ENCODE measurements around the gene MBD5. TPM values are rescaled to one million over a fixed set of nuclear protein-coding genes. Genes with fewer than 3 reads are reported as not detected.

The MBD5 gene
- total RNA-seq, 1 experiment from 2014 or later, result 33.7 TPM

DNA sequence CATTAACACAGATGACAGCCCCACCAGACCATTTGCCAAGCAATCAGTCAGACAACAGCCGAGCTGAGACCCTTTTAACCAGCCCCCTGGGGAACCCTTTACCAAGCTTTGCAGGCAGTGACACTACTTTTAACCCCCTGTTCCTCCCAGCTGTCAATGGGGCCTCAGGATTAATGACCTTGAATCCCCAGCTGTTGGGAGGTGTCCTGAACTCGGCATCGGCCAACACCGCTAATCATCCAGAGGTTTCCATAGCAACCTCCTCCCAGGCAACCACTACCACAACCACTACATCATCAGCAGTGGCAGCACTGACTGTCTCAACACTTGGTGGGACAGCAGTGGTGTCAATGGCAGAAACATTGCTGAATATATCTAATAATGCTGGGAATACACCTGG is 462.8 kb downstream of the MBD5 start:
- Mint-ChIP-seq H3K4me1 (peaks cover 5% of the 10 kb centered on the region; the same call in 1 of the 2 replicates), H3K9me3 (no peaks in the 10 kb centered on the region), H3K27me3 (ENCODE audit: low read depth) (no peaks in the 10 kb centered on the region), H3K4me3 (no peak overlapping the region), H3K36me3 (no peaks in the 10 kb centered on the region), H3K27ac (no peak overlapping the region)
- ChIA-PET POLR2A (no interaction called here), CTCF (interaction anchor here (0.7 to 2.6 kb wide), 2 partner anchors 26 to 463 kb away, joined by 6 to 11 read pairs; partner anchors contain the start of genes MBD5 and ORC4)
- TF ChIP-seq E2F5 (CRISPR knock-in tag; IDR thresholded peaks at IDR 0.05) (no peak), IRF2 (CRISPR knock-in tag; IDR thresholded peaks at IDR 0.05; ENCODE audit: borderline replicate concordance, low read depth) (no peak), ZNF232 (CRISPR knock-in tag; IDR thresholded peaks at IDR 0.05) (no peak), GABPB1 (CRISPR knock-in tag; IDR thresholded peaks at IDR 0.05) (no peak), FOXJ3 (CRISPR knock-in tag; IDR thresholded peaks at IDR 0.05; ENCODE audit: borderline replicate concordance) (no peak), PRDM15 (CRISPR knock-in tag; IDR thresholded peaks at IDR 0.05) (no peak), TEAD4 (CRISPR knock-in tag; IDR thresholded peaks at IDR 0.05) (no peak), ZNF416 (CRISPR knock-in tag; IDR thresholded peaks at IDR 0.05) (no peak), TP53 (CRISPR knock-in tag; IDR thresholded peaks at IDR 0.05) (no peak), ATF2 (CRISPR knock-in tag; IDR thresholded peaks at IDR 0.05; ENCODE audit: borderline replicate concordance, low read depth) (no peak), TEAD1 (CRISPR knock-in tag; IDR thresholded peaks at IDR 0.05) (no peak), FOXP1 (CRISPR knock-in tag; IDR thresholded peaks at IDR 0.05; ENCODE audit: borderline replicate concordance) (no peak), ZNF219 (CRISPR knock-in tag; IDR thresholded peaks at IDR 0.05; ENCODE audit: borderline replicate concordance) (no peak), ZBTB21 (CRISPR knock-in tag; IDR thresholded peaks at IDR 0.05; ENCODE audit: borderline replicate concordance) (no peak), ZNF423 (CRISPR knock-in tag; IDR thresholded peaks at IDR 0.05) (no peak), ETV6 (CRISPR knock-in tag; IDR thresholded peaks at IDR 0.05) (no peak), JUN (CRISPR knock-in tag; IDR thresholded peaks at IDR 0.05) (no peak), ZSCAN18 (CRISPR knock-in tag; IDR thresholded peaks at IDR 0.05) (no peak)
- TF ChIP-seq, protein P1, sequence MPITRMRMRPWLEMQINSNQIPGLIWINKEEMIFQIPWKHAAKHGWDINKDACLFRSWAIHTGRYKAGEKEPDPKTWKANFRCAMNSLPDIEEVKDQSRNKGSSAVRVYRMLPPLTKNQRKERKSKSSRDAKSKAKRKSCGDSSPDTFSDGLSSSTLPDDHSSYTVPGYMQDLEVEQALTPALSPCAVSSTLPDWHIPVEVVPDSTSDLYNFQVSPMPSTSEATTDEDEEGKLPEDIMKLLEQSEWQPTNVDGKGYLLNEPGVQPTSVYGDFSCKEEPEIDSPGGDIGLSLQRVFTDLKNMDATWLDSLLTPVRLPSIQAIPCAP (CRISPR knock-in tag; IDR thresholded peaks at IDR 0.05), result no peak
- TF ChIP-seq, protein P2, sequence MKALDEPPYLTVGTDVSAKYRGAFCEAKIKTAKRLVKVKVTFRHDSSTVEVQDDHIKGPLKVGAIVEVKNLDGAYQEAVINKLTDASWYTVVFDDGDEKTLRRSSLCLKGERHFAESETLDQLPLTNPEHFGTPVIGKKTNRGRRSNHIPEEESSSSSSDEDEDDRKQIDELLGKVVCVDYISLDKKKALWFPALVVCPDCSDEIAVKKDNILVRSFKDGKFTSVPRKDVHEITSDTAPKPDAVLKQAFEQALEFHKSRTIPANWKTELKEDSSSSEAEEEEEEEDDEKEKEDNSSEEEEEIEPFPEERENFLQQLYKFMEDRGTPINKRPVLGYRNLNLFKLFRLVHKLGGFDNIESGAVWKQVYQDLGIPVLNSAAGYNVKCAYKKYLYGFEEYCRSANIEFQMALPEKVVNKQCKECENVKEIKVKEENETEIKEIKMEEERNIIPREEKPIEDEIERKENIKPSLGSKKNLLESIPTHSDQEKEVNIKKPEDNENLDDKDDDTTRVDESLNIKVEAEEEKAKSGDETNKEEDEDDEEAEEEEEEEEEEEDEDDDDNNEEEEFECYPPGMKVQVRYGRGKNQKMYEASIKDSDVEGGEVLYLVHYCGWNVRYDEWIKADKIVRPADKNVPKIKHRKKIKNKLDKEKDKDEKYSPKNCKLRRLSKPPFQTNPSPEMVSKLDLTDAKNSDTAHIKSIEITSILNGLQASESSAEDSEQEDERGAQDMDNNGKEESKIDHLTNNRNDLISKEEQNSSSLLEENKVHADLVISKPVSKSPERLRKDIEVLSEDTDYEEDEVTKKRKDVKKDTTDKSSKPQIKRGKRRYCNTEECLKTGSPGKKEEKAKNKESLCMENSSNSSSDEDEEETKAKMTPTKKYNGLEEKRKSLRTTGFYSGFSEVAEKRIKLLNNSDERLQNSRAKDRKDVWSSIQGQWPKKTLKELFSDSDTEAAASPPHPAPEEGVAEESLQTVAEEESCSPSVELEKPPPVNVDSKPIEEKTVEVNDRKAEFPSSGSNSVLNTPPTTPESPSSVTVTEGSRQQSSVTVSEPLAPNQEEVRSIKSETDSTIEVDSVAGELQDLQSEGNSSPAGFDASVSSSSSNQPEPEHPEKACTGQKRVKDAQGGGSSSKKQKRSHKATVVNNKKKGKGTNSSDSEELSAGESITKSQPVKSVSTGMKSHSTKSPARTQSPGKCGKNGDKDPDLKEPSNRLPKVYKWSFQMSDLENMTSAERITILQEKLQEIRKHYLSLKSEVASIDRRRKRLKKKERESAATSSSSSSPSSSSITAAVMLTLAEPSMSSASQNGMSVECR (CRISPR knock-in tag; IDR thresholded peaks at IDR 0.05; ENCODE audit: borderline replicate concordance), result no peak
- ATAC-seq (no peak; the same call in 1 of the 2 replicates), DNase-seq (ENCODE audit: low spot score) (no peak)
